K562 (cell line): ENCODE results near the gene SOX18. TPM values are rescaled to one million over a fixed set of nuclear protein-coding genes. Genes with fewer than 3 reads are reported as not detected.

Experiments used
- ATAC-seq: fragments of 200-7000 bp; cut with Tn5 transposase; 3 replicates; pipeline ENCODE4 v1.9.1; 2020; ENCODE audit warnings: moderate library complexity
- BruUV-seq: library from RNA; stranded (reverse); fragments of 400-500 nt; replicated peaks from 2 replicates; lab custom pipeline; 2021; lab: Mats Ljungman, UMichigan
- CTCF ChIA-PET: fragments of 300-600 bp; formaldehyde crosslinking; extraction: SDS; loops from one replicate; lab custom pipeline; 2021; ENCODE audit warnings: low intra/inter-chr PET ratio; lab: Yijun Ruan, JAX
- POLR2A ChIA-PET: fragments of 300-600, 350-650 bp; sonication (Branson Sonifier 250); formaldehyde crosslinking; extraction: SDS; loops from one replicate; lab custom pipeline; 2021; ENCODE audit warnings: antibody characterized with exemption, inconsistent platforms; lab: Yijun Ruan, JAX
- DNase-seq, 4 experiments: peaks; one replicate each; pipeline versions ENCODE4 v3.0.0 to v3.0.0-alpha.2; 2011 to 2018; ENCODE audit warnings: low spot score in 3 of 4, mixed read lengths in 3 of 4; ENCODE audit errors: extremely low read depth in 1 of 4
- FAIRE-seq: peaks from 2 replicates; lab custom pipeline; 2011; peaks lifted over from hg19 to GRCh38; lab: Jason Lieb, UNC
- H2AFZ ChIP-seq: 2 replicates; pipeline ENCODE4 v1.6.0; 2011; ENCODE audit warnings: low read depth, low read length, control low read depth, inconsistent platforms
- H3K27ac ChIP-seq: fragments of 200-600 bp; 3 replicates; pipeline ENCODE4 v1.8.0; 2011; ENCODE audit warnings: low read depth, mild to moderate bottlenecking, control low read depth, inconsistent platforms, low read length, moderate library complexity, mixed read lengths; ENCODE audit errors: extremely low read depth
- H3K27me3 ChIP-seq, 2 experiments: fragments of 300-600 bp in 1 of 2; 2 replicates in 1 of 2; 3 replicates in 1 of 2; pipeline versions ENCODE4 v1.6.0 to v1.8.0; 2011; ENCODE audit warnings: inconsistent platforms in 2 of 2, low read length in 2 of 2, mild to moderate bottlenecking in 1 of 2, mixed read lengths in 1 of 2, moderate library complexity in 1 of 2; ENCODE audit not compliant: control insufficient read depth in 2 of 2, insufficient read depth in 2 of 2
- H3K36me3 ChIP-seq: fragments of 300-600 bp; 3 replicates; pipeline ENCODE4 v1.8.0; 2011; ENCODE audit warnings: mild to moderate bottlenecking, low read length, inconsistent platforms; ENCODE audit not compliant: control insufficient read depth, insufficient read depth
- H3K4me1 ChIP-seq, 2 experiments: fragments of 200-600 bp in 1 of 2; replicated peaks in 1 of 2; 2 replicates in 1 of 2; 3 replicates in 1 of 2; pipeline versions ENCODE4 v1.5.1 to v1.8.0; 2011; ENCODE audit warnings: inconsistent platforms in 2 of 2, low read length in 2 of 2, mild to moderate bottlenecking in 1 of 2, mixed read lengths in 1 of 2, moderate library complexity in 1 of 2; ENCODE audit not compliant: control insufficient read depth in 2 of 2, insufficient read depth in 2 of 2
- H3K4me2 ChIP-seq: 2 replicates; pipeline ENCODE4 v1.6.1; 2011; ENCODE audit warnings: low read length, control low read depth, inconsistent platforms, mixed read lengths; ENCODE audit not compliant: insufficient read depth
- H3K4me3 ChIP-seq: fragments of 200-600 bp; sonication (generic), shearing (Covaris generic); 2 replicates; pipeline ENCODE4 v1.5.1; 2016; ENCODE audit warnings: control low read depth, inconsistent platforms
- H3K79me2 ChIP-seq: fragments of 200-600 bp; 3 replicates; pipeline ENCODE4 v1.8.0; 2011; ENCODE audit warnings: low read length, inconsistent platforms; ENCODE audit not compliant: control insufficient read depth, insufficient read depth
- H3K9ac ChIP-seq, 2 experiments: 2 replicates each; pipeline versions ENCODE4 v1.6.0 to v1.6.1; 2011; ENCODE audit warnings: low read depth in 2 of 2, low read length in 2 of 2, control low read depth in 1 of 2, inconsistent platforms in 1 of 2, mild to moderate bottlenecking in 1 of 2, mixed read lengths in 1 of 2; ENCODE audit not compliant: insufficient read depth in 1 of 2
- H3K9me1 ChIP-seq: one replicate; pipeline ENCODE4 v1.6.0; 2011; ENCODE audit warnings: inconsistent platforms, mild to moderate bottlenecking, low read length, moderate library complexity; ENCODE audit not compliant: control insufficient read depth, insufficient read depth
- H3K9me3 ChIP-seq: replicated peaks from 2 replicates; pipeline ENCODE4 v1.5.1; 2011; ENCODE audit warnings: low read depth, low read length, inconsistent platforms; ENCODE audit not compliant: control insufficient read depth, insufficient read depth
- H4K20me1 ChIP-seq: replicated peaks from 2 replicates; pipeline ENCODE4 v1.6.1; 2011; ENCODE audit warnings: low read length, inconsistent platforms, mixed read lengths; ENCODE audit not compliant: control insufficient read depth, insufficient read depth
- ATF1 ChIP-seq, 2 experiments: fragments of 450-650 bp in 1 of 2; IDR thresholded peaks; 2 replicates each; pipeline ENCODE4 v1.6.1; 2016; ENCODE audit warnings: missing compliant biosample characterization in 1 of 2, missing genetic modification characterization in 1 of 2
- RBM25 ChIP-seq: fragments of 200-400 bp; formaldehyde crosslinking; IDR thresholded peaks from 2 replicates; pipeline ENCODE4 v1.6.1; 2018; ENCODE audit warnings: low read length, low read depth, moderate library complexity; ENCODE audit not compliant: severe bottlenecking
- SNRNP70 ChIP-seq: fragments of 200-400 bp; formaldehyde crosslinking; optimal IDR thresholded peaks from 2 replicates; pipeline ENCODE3; 2017; ENCODE audit warnings: low read depth, low read length
- WGBS: fragments of 100-300 bp; shearing (Covaris generic); methylation state at CpG from one replicate; pipeline ENCODE4 v1.1.6; 2016; ENCODE audit warnings: low coverage, mixed read lengths; ENCODE audit not compliant: insufficient coverage; ENCODE audit errors: missing lambda C conversion rate; 5-methylcytosine and 5-hydroxymethylcytosine counted together
- in situ Hi-C: fragments of 300-500 bp; cut with MboI; formaldehyde crosslinking; loops from 4 replicates; pipeline ENCODE4 v1.15.0; 2018; ENCODE audit warnings: inconsistent platforms, mixed read lengths
- intact Hi-C: fragments of 100-400 bp; cut with micrococcal nuclease; formaldehyde crosslinking; loops from 2 replicates; pipeline ENCODE4 v1.14.2; 2022
- polyA plus RNA-seq, 8 experiments: library from polyadenylated mRNA; depleted of rRNA in 4 of 8; stranded (reverse) in 5 of 8; unstranded in 3 of 8; fragments of >200 nt; fragmentation: Nextera tagmentation in 2 of 8; fragmentation: Illumina TruSeq in 1 of 8; extraction: Ambion mirVana in 2 of 8; extraction: Trizol in 1 of 8; gene quantifications; 2 replicates each; pipeline versions ENCODE4 v1.2.1 to v1.2.3, GENCODE V29; 2011 to 2014; ENCODE audit warnings: inconsistent platforms in 1 of 8, missing spikeins in 1 of 8
- total RNA-seq, 7 experiments: library from RNA; depleted of rRNA in 6 of 7; stranded (reverse); fragments of >200 nt in 6 of 7; fragmentation: Illumina TruSeq in 2 of 7; extraction: Trizol in 2 of 7; gene quantifications; 2 replicates each; pipeline versions ENCODE4 v1.2.1 to v1.2.3, GENCODE V29; 2011 to 2021; ENCODE audit warnings: low replicate concordance in 1 of 7

Gene SOX18
- total and polyA plus RNA-seq, 9 of the 15 experiments (the other 6 are each of a cell fraction or from before 2014, with no cell fraction given), result 0.15 to 19.8 (median 0.33) TPM

GRCh38 chr20:64025101-64025825, 24.2 kb downstream of the SOX18 start:
- TF ChIP-seq SNRNP70 (no peak), RBM25 (no peak), ATF1 (CRISPR knock-in tag; IDR thresholded peaks at IDR 0.05) (no peak), ATF1 (tag; IDR thresholded peaks at IDR 0.05) (no peak)
- no peaks in the 10 kb centered on the region for H3K9me1 ChIP-seq
- H3K4me2 ChIP-seq, result no peak overlapping the region
- H3K9ac ChIP-seq, result no peak overlapping the region
- H3K79me2 ChIP-seq, result no peaks in the 10 kb centered on the region
- H3K9me3 ChIP-seq, result no peaks in the 10 kb centered on the region
- ChIA-PET CTCF (no interaction called here), POLR2A (no interaction called here)
- peaks cover 90% of the 10 kb centered on the region; the same call in 2 of the 3 replicates for H3K36me3 ChIP-seq
- peaks cover 0 to 7% of the 10 kb centered on the region in 2 experiments; a peak in 1 of 5 replicates for H3K4me1 ChIP-seq
- BruUV-seq, result no TSS peak
- WGBS, result 92% methylated on average over 18 of the region's 18 CpGs
- in situ Hi-C loops, result no loop called here
- intact Hi-C loops, result no loop called here
- no peak for DNase-seq
- H3K27ac ChIP-seq, result no peak overlapping the region
- no peaks in the 10 kb centered on the region for H3K27me3 ChIP-seq
- ATAC-seq, result no peak
- no peak for FAIRE-seq
- no peak overlapping the region for H3K4me3 ChIP-seq
- no peak overlapping the region for H2AFZ ChIP-seq
- H4K20me1 ChIP-seq, result peaks cover 3% of the 10 kb centered on the region; the same call in 1 of the 2 replicates
